NCI-H460 (cell line): ENCODE results near the gene LTBP3. TPM values are rescaled to one million over a fixed set of nuclear protein-coding genes. Genes with fewer than 3 reads are reported as not detected.
"Not testable (repeated sequence)": the region's sequence is repeated elsewhere in the genome, so short reads cannot be mapped to it uniquely, and the experiment has no call there.

Source experiments
- DNase-seq: peaks from one replicate; pipeline ENCODE4 v3.0.0-alpha.2; 2016; ENCODE audit warnings: low read depth; ENCODE audit errors: extremely low read depth
- total RNA-seq: library from RNA; depleted of rRNA; stranded (reverse); fragments of >200 nt; shearing (Covaris generic); gene quantifications from 2 replicates; pipeline ENCODE4 v1.2.3, GENCODE V29; 2014

The LTBP3 gene
- total RNA-seq, 1 experiment from 2014 or later: 13.9 TPM

GRCh38 chr11:65521777-65522521, 36.2 kb downstream of the LTBP3 start:
- DNase-seq: not testable (repeated sequence)

- DNase-seq: not testable (repeated sequence)
Measured at GRCh38 chr11:65518941-65519549, 39.1 kb downstream of the LTBP3 start.

DNA sequence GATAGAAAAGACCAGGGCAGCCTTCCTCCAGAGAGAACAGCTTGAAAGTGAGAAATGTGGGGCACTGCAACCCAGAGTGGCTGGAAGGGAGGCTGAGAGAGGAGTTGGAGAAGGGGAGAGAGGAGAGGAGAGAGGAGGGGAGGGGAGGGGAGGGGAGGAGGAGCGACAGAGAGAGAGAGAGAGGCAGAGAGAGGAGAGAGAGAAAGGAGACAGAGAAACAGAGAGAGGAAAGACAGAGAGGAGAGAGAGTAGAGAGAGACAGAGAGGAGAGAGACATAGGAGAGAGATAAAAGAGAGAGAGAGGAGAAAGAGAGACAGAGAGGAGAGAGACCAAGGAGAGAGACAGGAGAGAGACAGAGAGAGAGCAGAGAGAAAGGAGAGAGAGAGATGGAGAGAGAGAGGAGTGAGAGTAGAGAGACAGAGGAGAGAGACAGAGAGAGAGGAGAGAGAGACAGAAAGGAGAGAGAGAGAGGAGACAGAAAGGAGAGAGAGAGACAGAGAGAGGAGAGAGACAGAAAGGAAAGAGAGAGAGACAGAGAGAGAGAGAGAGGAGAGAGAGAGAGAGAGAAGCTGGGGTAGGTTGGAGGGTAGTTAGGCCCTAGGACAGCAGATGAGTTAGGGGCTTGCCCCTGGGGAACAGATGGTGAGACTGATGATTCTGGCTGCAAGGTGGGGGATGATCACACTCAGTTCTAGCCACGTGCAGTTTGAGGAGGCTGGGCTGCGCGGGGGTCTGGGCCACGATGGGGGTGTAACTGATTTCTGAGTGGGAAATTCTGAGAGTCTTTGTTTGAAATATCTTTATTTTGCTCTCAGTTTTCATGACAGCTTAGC, 41.8 kb downstream of the LTBP3 start:
- no peak for DNase-seq

DNA sequence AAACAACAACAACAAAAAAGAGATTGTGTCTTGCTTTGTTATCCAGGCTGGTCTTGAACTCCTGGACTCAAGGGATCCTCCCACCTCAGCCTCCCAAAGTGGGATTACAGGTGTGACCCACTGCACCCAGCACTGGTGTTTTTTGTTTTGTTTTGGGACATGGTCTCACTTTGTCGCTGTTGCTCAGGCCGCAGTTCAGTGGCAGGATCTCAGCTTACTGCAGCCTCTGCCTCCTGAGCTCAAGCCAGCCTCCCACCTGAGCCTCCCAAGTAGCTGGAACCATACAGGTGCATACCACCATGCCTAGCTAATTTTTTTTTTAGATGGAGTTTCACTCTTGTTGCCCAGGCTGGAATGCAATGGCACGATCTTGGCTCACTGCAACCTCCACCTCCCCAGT, 45.8 kb downstream of the LTBP3 start:
- DNase-seq: not testable (repeated sequence)

DNA sequence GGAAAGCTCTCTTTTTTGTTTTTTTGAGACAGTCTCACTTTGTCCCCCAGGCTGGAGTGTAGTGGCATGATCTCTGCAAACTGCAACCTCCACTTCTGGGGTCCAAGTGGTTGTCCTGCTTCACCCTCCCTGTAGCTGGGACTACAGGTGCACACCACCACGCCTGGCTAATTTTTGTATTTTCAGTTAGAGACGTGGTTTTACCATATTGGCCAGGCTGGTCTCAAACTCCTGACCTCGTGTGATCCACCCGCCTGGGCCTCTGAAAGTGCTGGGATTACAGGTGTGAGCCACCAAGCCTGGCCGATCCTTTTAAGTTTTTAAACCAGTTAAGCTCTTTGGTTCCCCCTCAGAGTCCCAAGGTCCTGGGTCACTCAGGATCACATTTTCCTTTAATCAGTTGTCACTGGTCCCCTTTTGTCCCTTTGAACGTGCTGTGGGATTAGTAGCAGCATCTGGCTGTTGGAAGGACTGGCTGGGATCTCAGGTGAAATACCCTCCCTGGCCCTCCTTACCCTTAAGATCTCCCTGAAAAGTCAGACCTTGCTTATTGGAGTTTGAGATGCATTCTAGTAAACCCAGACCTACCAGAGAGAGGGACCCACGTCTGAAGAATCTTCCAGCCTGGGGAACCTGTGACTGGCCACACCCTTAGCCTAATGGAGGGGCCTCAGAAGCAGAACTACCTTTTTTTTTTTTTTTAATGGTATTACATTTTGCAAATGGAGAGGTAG, 51.2 kb downstream of the LTBP3 start:
- no peak for DNase-seq

DNA sequence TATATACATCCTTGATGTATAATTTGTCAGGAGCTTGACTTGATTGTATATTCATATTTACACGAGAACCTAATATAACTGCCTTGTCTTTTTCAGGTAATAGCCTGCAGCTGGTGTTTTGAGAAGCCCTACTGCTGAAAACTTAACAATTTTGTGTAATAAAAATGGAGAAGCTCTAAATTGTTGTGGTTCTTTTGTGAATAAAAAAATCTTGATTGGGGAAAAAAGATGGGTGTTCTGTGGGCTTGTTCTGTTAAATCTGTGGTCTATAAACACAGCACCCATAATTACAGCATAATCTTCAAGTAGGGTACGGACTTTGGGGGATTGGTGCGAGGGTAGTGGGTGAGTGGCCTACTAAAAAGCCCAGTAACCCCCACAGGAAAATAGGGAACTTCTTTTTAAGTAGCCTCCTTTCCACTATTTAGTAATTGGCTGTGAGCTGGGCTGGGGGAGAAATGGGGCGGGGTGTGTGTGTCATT, 51.8 kb downstream of the LTBP3 start:
- no peak for DNase-seq

DNA sequence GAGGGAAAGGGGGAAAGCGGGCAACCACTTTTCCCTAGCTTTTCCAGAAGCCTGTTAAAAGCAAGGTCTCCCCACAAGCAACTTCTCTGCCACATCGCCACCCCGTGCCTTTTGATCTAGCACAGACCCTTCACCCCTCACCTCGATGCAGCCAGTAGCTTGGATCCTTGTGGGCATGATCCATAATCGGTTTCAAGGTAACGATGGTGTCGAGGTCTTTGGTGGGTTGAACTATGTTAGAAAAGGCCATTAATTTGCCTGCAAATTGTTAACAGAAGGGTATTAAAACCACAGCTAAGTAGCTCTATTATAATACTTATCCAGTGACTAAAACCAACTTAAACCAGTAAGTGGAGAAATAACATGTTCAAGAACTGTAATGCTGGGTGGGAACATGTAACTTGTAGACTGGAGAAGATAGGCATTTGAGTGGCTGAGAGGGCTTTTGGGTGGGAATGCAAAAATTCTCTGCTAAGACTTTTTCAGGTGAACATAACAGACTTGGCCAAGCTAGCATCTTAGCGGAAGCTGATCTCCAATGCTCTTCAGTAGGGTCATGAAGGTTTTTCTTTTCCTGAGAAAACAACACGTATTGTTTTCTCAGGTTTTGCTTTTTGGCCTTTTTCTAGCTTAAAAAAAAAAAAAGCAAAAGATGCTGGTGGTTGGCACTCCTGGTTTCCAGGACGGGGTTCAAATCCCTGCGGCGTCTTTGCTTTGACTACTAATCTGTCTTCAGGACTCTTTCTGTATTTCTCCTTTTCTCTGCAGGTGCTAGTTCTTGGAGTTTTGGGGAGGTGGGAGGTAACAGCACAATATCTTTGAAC, 52.5 kb downstream of the LTBP3 start:
- DNase-seq: no peak

GRCh38 chr11:65504674-65505465, 53.3 kb downstream of the LTBP3 start:
- DNase-seq: no peak

- no peak for DNase-seq
Measured at GRCh38 chr11:65503949-65504673, 54.0 kb downstream of the LTBP3 start.

DNA sequence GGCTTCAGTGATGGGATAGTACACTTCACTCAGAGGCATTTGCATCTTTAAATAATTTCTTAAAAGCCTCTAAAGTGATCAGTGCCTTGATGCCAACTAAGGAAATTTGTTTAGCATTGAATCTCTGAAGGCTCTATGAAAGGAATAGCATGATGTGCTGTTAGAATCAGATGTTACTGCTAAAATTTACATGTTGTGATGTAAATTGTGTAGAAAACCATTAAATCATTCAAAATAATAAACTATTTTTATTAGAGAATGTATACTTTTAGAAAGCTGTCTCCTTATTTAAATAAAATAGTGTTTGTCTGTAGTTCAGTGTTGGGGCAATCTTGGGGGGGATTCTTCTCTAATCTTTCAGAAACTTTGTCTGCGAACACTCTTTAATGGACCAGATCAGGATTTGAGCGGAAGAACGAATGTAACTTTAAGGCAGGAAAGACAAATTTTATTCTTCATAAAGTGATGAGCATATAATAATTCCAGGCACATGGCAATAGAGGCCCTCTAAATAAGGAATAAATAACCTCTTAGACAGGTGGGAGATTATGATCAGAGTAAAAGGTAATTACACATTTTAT, 54.7 kb downstream of the LTBP3 start:
- no peak for DNase-seq

DNA sequence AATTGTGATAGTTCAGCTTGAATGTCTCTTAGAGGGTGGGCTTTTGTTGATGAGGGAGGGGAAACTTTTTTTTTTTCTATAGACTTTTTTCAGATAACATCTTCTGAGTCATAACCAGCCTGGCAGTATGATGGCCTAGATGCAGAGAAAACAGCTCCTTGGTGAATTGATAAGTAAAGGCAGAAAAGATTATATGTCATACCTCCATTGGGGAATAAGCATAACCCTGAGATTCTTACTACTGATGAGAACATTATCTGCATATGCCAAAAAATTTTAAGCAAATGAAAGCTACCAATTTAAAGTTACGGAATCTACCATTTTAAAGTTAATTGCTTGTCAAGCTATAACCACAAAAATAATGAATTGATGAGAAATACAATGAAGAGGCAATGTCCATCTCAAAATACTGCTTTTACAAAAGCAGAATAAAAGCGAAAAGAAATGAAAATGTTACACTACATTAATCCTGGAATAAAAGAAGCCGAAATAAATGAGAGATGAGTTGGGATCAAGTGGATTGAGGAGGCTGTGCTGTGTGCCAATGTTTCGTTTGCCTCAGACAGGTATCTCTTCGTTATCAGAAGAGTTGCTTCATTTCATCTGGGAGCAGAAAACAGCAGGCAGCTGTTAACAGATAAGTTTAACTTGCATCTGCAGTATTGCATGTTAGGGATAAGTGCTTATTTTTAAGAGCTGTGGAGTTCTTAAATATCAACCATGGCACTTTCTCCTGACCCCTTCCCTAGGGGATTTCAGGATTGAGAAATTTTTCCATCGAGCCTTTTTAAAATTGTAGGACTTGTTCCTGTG, 55.4 kb downstream of the LTBP3 start:
- DNase-seq: no peak

DNA sequence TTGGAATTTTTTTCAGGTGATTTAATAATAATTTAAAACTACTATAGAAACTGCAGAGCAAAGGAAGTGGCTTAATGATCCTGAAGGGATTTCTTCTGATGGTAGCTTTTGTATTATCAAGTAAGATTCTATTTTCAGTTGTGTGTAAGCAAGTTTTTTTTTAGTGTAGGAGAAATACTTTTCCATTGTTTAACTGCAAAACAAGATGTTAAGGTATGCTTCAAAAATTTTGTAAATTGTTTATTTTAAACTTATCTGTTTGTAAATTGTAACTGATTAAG, 55.9 kb downstream of the LTBP3 start:
- no peak for DNase-seq

DNA sequence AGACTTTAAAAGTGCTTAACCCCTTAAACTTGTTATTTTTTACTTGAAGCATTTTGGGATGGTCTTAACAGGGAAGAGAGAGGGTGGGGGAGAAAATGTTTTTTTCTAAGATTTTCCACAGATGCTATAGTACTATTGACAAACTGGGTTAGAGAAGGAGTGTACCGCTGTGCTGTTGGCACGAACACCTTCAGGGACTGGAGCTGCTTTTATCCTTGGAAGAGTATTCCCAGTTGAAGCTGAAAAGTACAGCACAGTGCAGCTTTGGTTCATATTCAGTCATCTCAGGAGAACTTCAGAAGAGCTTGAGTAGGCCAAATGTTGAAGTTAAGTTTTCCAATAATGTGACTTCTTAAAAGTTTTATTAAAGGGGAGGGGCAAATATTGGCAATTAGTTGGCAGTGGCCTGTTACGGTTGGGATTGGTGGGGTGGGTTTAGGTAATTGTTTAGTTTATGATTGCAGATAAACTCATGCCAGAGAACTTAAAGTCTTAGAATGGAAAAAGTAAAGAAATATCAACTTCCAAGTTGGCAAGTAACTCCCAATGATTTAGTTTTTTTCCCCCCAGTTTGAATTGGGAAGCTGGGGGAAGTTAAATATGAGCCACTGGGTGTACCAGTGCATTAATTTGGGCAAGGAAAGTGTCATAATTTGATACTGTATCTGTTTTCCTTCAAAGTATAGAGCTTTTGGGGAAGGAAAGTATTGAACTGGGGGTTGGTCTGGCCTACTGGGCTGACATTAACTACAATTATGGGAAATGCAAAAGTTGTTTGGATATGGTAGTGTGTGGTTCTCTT, 56.5 kb downstream of the LTBP3 start:
- DNase-seq: no peak

DNA sequence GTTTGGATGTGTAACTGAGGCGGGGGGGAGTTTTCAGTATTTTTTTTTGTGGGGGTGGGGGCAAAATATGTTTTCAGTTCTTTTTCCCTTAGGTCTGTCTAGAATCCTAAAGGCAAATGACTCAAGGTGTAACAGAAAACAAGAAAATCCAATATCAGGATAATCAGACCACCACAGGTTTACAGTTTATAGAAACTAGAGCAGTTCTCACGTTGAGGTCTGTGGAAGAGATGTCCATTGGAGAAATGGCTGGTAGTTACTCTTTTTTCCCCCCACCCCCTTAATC, 57.0 kb downstream of the LTBP3 start:
- DNase-seq: no peak

GRCh38 chr11:65500387-65501185, 57.6 kb downstream of the LTBP3 start:
- no peak for DNase-seq
